Activated CD4-positive, alpha-beta T cell treated with anti-CD3 and anti-CD28 coated beads, Interleukin-2, amount 10 ng/mL, durations not matched to agents 24 days and 14 days (primary cell): ENCODE measurements around the gene MRPL38. TPM values are rescaled to one million over a fixed set of nuclear protein-coding genes. Genes with fewer than 3 reads are reported as not detected.
"Not testable (repeated sequence)": the region's sequence is repeated elsewhere in the genome, so short reads cannot be mapped to it uniquely, and the experiment has no call there.

Experiments
- DNase-seq: peaks from one replicate; pipeline ENCODE4 v3.0.0; 2022
- H3K27ac Mint-ChIP-seq: one replicate; pipeline ENCODE4 v1.8.0; 2022; ENCODE audit warnings: mild to moderate bottlenecking, mixed read lengths
- H3K27me3 Mint-ChIP-seq: one replicate; pipeline ENCODE4 v1.8.0; 2022; ENCODE audit warnings: mixed read lengths
- H3K36me3 Mint-ChIP-seq: one replicate; pipeline ENCODE4 v1.8.0; 2022; ENCODE audit warnings: low read depth, mild to moderate bottlenecking, mixed read lengths
- H3K4me1 Mint-ChIP-seq: one replicate; pipeline ENCODE4 v1.8.0; 2021; ENCODE audit warnings: mixed read lengths
- H3K4me3 Mint-ChIP-seq: one replicate; pipeline ENCODE4 v1.8.0; 2022; ENCODE audit warnings: mild to moderate bottlenecking, moderate library complexity, mixed read lengths
- H3K9me3 Mint-ChIP-seq: one replicate; pipeline ENCODE4 v1.8.0; 2021; ENCODE audit warnings: mixed read lengths
- intact Hi-C: fragments of 100-400 bp; cut with micrococcal nuclease; formaldehyde crosslinking; loops from one replicate; pipeline ENCODE4 v1.15.1; 2023
- total RNA-seq: library from RNA; stranded (reverse); gene quantifications from 2 replicates; pipeline ENCODE4 v1.2.3, GENCODE V29; 2022

The MRPL38 gene
- total RNA-seq, 1 donor from 2014 or later: 157 TPM

GRCh38 chr17:75873587-75874322 lies 30.9 kb downstream of the MRPL38 start:
- H3K9me3 Mint-ChIP-seq: no peaks in the 10 kb centered on the region
- H3K4me3 Mint-ChIP-seq: no peak overlapping the region
- H3K27me3 Mint-ChIP-seq: no peaks in the 10 kb centered on the region
- no peaks in the 10 kb centered on the region for H3K36me3 Mint-ChIP-seq
- intact Hi-C loops: no loop called here
- no peak for DNase-seq
- H3K4me1 Mint-ChIP-seq: peaks cover 34% of the 10 kb centered on the region
- H3K27ac Mint-ChIP-seq: peak overlapping the region; percentile 37

GRCh38 chr17:75872434-75873351 lies 32.0 kb downstream of the MRPL38 start:
- no peaks in the 10 kb centered on the region for H3K27me3 Mint-ChIP-seq
- peak; percentile 93 for DNase-seq
- H3K36me3 Mint-ChIP-seq: no peaks in the 10 kb centered on the region
- peaks cover 31% of the 10 kb centered on the region for H3K4me1 Mint-ChIP-seq
- H3K9me3 Mint-ChIP-seq: no peaks in the 10 kb centered on the region
- peak overlapping the region; percentile 85 for H3K27ac Mint-ChIP-seq
- intact Hi-C loops: no loop called here
- H3K4me3 Mint-ChIP-seq: peak overlapping the region; percentile 18

GRCh38 chr17:75870228-75870627 lies 34.5 kb downstream of the MRPL38 start:
- peaks cover 21% of the 10 kb centered on the region for H3K4me1 Mint-ChIP-seq
- H3K4me3 Mint-ChIP-seq, H3K27me3 Mint-ChIP-seq, DNase-seq, H3K27ac Mint-ChIP-seq, H3K9me3 Mint-ChIP-seq, intact Hi-C loops, H3K36me3 Mint-ChIP-seq: not testable (repeated sequence)

- H3K9me3 Mint-ChIP-seq: no peaks in the 10 kb centered on the region
- DNase-seq: no peak
- intact Hi-C loops: no loop called here
- peaks cover 28% of the 10 kb centered on the region for H3K4me1 Mint-ChIP-seq
- H3K27me3 Mint-ChIP-seq: no peaks in the 10 kb centered on the region
- H3K4me3 Mint-ChIP-seq: no peak overlapping the region
- H3K27ac Mint-ChIP-seq: no peak overlapping the region
- H3K36me3 Mint-ChIP-seq: no peaks in the 10 kb centered on the region
These were observed 35.2 kb downstream of the MRPL38 start for GRCh38 chr17:75869282-75870141.

GRCh38 chr17:75868730-75869281 lies 35.9 kb downstream of the MRPL38 start:
- H3K9me3 Mint-ChIP-seq, H3K4me3 Mint-ChIP-seq, H3K27me3 Mint-ChIP-seq, H3K27ac Mint-ChIP-seq, DNase-seq, H3K36me3 Mint-ChIP-seq, intact Hi-C loops: not testable (repeated sequence)
- peaks cover 31% of the 10 kb centered on the region for H3K4me1 Mint-ChIP-seq

- H3K27ac Mint-ChIP-seq: peak overlapping the region; percentile 66
- H3K27me3 Mint-ChIP-seq, H3K36me3 Mint-ChIP-seq, intact Hi-C loops, H3K9me3 Mint-ChIP-seq, DNase-seq: not testable (repeated sequence)
- peaks cover 28% of the 10 kb centered on the region for H3K4me1 Mint-ChIP-seq
- peak overlapping the region; percentile 39 for H3K4me3 Mint-ChIP-seq
These were observed 39.1 kb downstream of the MRPL38 start for GRCh38 chr17:75865404-75866188.

GRCh38 chr17:75864887-75865286 lies 39.8 kb downstream of the MRPL38 start:
- H3K4me1 Mint-ChIP-seq: peaks cover 28% of the 10 kb centered on the region
- H3K27ac Mint-ChIP-seq: peak overlapping the region; percentile 86
- H3K9me3 Mint-ChIP-seq, H3K27me3 Mint-ChIP-seq, H3K36me3 Mint-ChIP-seq: not testable (repeated sequence)
- DNase-seq: peak; percentile 69
- intact Hi-C loops: loop anchor here (1.0 kb wide), 1 partner anchor 12 kb away; no protein-coding TSS in a partner anchor
- peak overlapping the region; percentile 60 for H3K4me3 Mint-ChIP-seq

- Mint-ChIP-seq H3K4me1 (peaks cover 28% of the 10 kb centered on the region), H3K9me3 (no peaks in the 10 kb centered on the region), H3K27me3 (no peaks in the 10 kb centered on the region), H3K27ac (peak overlapping the region; percentile 86), H3K36me3 (no peaks in the 10 kb centered on the region), H3K4me3 (peak overlapping the region; percentile 60)
- DNase-seq: peak; percentile 90
- intact Hi-C loops: loop anchor here (1.0 kb wide), 1 partner anchor 13 kb away; no protein-coding TSS in a partner anchor
These were observed 40.2 kb downstream of the MRPL38 start for GRCh38 chr17:75864448-75864871.

- Mint-ChIP-seq H3K9me3 (no peaks in the 10 kb centered on the region), H3K27me3 (no peaks in the 10 kb centered on the region), H3K4me3 (no peak overlapping the region), H3K4me1 (peaks cover 42% of the 10 kb centered on the region), H3K36me3 (no peaks in the 10 kb centered on the region), H3K27ac (no peak overlapping the region)
- DNase-seq: no peak
- intact Hi-C loops: no loop called here
These were observed 42.8 kb downstream of the MRPL38 start for GRCh38 chr17:75861927-75862317.

- H3K27ac Mint-ChIP-seq: peak overlapping the region; percentile 72
- H3K9me3 Mint-ChIP-seq, DNase-seq, H3K4me3 Mint-ChIP-seq, intact Hi-C loops, H3K36me3 Mint-ChIP-seq, H3K27me3 Mint-ChIP-seq: not testable (repeated sequence)
- peaks cover 37% of the 10 kb centered on the region for H3K4me1 Mint-ChIP-seq
These were observed 45.3 kb downstream of the MRPL38 start for GRCh38 chr17:75859358-75859757.

GRCh38 chr17:75856062-75856756 lies 48.5 kb downstream of the MRPL38 start:
- DNase-seq: no peak
- Mint-ChIP-seq H3K27me3 (no peaks in the 10 kb centered on the region), H3K4me3 (no peak overlapping the region), H3K36me3 (peaks cover 3% of the 10 kb centered on the region), H3K27ac (peak overlapping the region; percentile 92), H3K9me3 (no peaks in the 10 kb centered on the region), H3K4me1 (peaks cover 34% of the 10 kb centered on the region)
- intact Hi-C loops: no loop called here
